ENCODE results near the gene SLC35G6.
"Not testable (repeated sequence)": the region's sequence is repeated elsewhere in the genome, so short reads cannot be mapped to it uniquely, and the experiment has no call there.

SLC35G6 gene

DNA sequence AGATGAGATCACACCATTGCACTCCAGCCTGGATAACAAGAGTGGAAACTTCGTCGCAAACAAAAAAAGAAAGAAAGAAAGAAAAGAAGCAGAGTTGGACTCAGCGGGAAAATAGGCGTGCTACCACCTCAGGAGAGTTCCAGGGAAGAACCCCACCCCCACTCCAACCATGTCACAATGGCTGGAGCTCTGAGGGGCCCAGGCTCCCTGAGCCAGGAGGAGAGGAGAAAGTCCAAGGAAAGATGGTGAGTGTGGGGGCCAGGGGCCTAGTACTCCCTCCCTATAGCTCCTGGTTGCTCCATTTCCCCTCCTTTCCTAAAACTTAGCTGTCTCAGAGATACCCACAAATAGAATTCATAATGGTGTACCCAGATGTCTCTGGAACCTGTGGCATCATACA lies at the start of gene SLC35G6:
TSS of gene SLC35G6 (plus strand) at position 172 of the 400 bp plus-strand sequence. CDS start at position 243, 71 bp downstream.
- DNase-seq = not testable (repeated sequence)

DNA sequence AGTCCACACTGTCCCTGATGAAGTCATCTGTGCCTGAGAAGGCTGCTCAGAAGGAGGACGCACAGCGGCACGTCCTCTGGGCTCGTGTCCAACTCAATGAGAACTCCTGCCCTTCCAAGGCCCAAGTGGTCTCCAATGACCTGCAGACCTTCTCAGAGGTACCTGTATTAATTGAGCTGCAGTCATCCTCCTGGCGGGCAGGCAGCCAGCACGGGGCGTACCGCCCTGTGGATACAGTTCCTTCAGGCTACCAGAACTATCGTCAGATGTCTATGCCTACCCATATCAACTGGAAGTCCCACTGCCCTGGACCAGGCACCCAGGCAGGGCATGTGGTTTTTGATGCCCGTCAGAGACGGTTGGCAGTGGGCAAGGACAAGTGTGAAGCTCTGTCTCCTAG lies 49.0 kb upstream of the SLC35G6 start:
- DNase-seq = no peak

DNA sequence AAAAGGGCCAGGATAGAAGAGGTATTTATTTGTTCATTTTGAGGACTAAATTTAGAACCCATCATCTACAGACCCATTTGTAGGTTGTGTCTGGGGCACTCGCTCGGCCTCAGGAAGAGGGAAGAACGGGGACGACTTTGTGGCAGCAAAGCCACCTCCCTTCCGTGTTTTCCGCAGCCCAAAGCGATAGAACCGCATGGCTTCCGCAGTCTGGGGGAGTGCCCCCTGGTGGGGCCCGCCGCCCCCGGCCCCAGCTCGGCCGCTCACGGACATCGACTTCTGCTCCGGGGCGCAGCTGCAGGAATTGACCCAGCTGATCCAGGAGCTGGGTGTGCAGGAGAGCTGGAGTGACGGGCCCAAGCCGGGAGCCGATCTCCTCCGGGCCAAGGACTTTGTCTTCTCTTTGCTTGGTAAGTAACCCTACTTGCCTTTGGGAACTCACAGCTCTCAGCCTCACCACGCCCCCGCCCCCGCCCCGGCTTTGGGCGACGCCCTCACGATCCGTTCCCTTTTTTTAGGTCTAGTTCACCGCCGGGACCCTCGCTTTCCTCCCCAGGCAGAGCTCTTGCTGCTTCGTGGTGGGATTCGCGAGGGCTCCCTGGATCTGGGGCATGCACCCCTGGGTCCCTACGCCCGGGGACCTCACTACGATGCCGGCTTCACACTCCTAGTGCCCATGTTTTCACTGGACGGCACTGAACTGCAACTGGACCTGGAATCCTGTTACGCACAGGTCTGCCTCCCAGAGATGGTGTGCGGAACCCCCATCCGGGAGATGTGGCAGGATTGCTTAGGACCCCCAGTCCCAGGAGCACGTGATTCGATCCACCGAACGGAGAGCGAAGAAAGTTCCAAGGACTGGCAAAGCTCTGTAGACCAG lies 45.3 kb upstream of the SLC35G6 start:
- DNase-seq = peak; percentile 19

DNA sequence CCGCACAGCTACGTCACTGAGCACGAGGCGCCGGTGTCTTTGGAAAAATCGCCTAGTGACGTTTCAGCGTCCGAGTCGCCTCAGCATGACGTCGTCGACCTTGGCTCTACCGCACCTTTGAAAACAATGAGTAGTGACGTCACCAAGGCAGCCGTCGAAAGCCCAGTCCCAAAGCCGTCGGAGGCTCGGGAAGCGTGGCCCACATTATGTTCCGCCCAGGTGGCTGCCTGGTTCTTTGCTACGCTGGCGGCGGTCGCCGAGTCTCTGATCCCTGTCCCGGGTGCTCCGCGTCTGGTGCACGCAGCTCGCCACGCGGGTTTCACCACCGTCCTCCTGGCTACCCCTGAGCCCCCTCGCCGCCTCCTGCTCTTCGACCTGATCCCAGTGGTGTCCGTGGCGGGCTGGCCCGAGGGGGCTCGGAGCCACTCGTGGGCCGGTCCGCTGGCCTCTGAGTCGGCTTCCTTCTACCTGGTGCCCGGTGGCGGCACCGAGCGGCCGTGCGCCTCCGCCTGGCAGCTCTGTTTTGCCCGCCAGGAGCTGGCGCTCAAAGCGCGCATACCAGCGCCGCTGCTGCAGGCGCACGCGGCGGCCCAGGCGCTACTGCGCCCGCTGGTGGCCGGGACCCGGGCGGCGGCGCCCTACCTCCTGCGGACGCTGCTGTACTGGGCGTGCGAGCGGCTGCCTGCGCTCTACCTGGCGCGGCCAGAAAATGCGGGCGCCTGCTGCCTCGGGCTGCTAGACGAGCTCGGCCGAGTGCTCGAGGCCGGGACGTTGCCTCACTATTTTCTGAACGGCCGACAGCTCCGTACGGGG lies 44.5 kb upstream of the SLC35G6 start:
- DNase-seq = peak; percentile 86

DNA sequence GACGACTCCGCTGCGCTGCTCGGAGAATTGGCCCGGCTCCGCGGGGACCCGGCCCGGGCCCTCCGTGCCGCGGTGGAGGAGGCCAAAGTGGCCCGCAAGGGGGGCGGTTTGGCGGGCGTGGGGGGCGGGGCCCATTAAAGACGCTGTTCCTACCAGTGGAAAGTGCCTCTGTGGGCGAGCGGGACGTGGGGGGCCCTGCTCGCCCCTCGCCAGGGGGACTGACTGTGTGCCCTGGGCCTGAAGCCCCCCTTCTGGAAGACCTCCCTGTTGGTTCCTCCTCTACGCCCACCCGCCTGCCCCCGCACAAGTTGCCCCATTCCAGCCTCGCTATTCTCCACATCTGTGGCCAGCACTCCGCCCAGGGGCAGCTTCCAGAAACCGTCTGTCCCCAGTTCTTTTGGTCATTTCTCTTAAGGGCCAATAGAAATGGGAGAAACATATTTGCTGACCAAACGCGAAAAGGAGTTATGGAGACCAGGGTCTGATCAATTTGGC lies 43.8 kb upstream of the SLC35G6 start:
- no peak for DNase-seq

DNA sequence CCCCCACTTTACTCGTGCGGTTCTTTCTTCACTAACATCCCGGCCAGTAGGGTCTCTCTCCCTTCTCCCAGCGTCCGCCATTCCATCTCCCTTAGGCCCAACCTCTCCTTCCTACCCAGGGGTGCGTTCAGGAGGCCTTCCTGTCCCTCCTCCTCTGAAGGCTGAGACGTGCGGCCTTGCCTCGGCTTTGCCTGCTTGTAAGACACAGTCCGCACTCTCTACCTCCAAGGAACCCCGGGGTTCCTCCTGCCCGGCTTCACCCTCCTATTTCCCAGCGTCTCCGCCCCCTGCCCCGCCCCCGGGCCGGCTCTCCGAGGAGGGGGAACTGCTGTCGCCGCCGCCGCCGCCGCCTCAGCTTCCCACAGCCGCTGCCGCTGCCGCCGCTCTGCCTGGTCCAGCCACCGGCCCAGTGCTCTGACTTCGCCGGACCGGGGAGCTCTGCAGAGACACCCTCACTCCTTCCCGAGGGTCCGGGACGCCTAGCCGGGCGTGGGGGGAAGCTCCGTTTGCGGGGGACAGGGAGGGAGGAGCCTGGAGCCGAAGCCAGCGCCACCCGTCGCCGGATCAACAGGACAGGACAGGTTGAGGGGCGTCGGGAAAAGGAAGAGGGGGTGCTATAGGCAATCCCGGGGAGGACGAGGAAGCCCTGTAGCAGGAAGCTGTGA lies 43.2 kb upstream of the SLC35G6 start:
- peak; percentile 59 for DNase-seq

DNA sequence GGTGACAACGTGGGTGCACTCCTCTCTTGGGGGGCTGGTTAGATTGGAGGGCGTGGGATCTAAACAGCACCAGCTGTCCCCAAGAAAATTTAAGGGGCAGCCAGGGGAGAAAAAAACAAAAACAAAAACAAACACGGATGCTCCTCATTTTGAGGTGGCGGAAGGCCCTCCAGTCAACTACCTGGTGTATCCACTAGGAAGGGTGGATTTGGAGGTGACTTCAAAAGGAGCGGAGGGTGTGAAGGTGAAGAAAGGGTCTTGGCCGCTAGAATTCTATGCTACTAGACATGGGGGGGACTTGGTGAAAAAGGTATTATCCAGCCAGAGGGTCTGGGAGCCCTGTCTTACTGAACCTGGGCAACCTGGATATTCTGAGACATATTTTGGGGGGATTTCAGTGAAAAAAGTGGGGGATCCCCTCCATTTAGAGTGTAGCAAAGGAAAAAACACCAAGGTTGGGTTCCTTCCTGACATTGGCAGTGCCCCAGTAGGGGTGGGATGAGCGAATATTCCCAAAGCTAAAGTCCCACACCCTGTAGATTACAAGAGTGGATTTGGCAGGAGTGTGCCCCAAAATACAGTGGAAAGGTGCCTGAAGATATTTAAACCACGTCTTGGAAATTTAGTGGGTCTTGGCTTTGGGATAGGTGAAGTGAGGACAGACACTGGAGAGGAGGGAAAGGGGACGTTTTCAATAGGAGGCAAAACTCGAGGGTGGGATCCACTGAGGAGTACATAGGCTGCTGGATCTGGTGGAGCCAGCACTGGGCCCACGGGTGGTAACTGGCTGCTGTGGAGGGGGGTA lies 42.4 kb upstream of the SLC35G6 start:
- DNase-seq = no peak

DNA sequence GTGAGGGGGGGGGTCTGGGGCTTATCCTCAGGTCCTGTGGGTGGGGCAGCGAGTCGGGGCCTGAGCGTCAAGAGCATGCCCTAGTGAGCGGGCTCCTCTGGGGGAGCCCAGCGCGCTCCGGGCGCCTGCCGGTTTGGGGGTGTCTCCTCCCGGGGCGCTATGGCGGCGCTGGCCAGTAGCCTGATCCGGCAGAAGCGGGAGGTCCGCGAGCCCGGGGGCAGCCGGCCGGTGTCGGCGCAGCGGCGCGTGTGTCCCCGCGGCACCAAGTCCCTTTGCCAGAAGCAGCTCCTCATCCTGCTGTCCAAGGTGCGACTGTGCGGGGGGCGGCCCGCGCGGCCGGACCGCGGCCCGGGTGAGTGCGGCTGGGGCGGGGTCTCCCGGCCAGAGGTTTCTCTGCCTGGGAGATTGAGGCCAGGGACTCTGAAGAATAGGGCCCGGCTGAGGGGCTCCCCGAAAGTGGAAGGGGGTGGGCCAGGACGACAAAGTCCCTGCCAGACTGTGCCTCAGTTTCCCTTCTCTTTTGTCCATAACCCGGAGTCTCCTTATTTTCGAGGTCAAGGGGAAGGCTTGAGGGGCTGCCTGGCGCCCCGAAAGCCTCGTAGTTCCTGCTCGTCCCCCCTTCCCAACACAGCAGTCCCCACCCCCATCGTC lies 41.7 kb upstream of the SLC35G6 start, which contains the start of gene FGF11:
TSS of gene FGF11 (plus strand) at position 51 of the 651 bp plus-strand sequence. CDS start at position 160, 109 bp downstream.
- no peak for DNase-seq

DNA sequence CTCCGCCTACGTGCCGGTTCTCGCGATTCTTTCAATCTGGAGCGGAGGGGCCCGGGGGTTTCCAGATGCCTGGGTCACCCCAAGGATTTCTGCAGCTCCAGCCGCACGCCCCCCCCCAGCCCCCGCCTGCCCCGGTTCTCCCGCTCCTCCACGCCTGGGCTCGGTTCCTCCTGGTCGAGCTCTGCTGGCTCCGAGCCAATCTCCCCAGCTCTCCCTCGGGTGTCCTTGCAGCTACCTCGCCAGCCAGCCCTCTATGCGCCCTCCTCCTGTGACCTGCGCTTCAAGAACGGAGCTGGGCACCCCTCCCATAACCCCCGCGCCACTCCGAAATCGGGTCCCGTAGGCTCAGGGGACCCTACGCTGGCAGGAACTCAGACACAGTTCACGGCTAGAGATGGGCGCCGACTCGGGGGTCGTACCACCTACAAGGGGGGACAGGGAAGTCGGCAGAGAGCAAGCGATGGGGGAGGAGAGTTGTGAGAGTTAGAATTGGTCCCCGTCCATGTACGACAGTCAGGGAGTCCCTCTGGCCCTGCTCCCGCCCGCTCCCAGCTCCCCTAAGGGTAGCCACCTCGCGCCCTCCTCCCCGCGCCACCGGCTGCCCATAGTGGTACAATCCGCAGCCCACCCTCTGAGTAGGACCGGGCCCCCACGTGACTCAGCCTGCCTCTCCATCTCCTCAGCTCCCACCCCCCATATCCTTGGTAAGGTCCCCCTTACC lies 41.0 kb upstream of the SLC35G6 start:
- DNase-seq = peak; percentile 59

DNA sequence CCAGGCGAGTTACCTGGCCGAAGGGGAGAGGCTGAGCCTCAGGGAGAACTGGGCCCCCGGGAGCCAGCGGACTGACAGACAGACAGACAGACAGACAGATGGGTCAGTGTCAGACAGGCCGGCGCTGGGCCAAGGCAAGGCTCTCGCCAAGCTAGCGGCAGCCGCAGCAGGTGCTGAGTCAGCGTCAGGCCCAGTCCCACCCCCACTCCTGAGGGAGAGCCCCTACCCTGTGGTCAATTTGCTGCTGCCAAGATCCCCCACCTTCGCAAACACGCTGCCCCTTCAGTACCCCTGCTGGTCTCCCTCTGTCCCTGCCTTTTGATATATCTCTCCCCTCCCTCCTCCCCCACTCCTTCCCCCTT lies 40.4 kb upstream of the SLC35G6 start:
- peak; percentile 59 for DNase-seq

DNA sequence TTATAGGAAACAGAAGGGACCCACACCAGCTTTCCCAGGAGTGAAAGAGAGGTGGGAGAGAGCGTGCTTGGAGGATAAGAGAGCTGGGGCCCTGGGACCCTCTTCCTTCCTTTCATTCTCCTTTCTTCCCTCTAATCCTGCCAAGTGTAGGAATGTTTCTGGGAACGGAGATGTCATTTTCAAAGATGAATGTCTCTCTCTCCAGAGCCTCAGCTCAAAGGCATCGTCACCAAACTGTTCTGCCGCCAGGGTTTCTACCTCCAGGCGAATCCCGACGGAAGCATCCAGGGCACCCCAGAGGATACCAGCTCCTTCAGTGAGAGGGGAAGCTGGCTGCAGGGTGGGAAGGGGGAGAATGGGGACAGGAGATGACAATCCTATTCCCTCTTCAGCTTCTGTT lies 40.0 kb upstream of the SLC35G6 start:
- no peak for DNase-seq

DNA sequence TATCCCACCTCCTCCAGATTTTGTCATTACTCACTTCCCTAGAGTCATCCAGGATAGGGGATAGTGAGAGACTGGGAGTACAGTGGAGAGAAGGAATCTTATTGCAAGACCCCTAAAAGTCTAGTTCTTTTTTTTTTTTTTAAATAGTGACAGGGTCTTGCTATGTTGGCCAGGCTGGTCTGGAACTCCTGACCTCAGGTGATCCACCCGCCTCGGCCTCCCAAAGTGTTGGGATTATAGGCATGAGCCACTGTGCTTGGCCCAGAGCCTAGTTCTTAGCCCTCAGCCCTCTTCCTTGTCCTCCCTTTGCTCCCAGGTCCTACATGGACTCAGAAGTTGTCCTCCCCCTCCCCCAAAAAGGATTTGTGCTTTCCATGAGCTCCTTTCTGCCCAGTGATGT lies 39.1 kb upstream of the SLC35G6 start:
- DNase-seq = no peak

DNA sequence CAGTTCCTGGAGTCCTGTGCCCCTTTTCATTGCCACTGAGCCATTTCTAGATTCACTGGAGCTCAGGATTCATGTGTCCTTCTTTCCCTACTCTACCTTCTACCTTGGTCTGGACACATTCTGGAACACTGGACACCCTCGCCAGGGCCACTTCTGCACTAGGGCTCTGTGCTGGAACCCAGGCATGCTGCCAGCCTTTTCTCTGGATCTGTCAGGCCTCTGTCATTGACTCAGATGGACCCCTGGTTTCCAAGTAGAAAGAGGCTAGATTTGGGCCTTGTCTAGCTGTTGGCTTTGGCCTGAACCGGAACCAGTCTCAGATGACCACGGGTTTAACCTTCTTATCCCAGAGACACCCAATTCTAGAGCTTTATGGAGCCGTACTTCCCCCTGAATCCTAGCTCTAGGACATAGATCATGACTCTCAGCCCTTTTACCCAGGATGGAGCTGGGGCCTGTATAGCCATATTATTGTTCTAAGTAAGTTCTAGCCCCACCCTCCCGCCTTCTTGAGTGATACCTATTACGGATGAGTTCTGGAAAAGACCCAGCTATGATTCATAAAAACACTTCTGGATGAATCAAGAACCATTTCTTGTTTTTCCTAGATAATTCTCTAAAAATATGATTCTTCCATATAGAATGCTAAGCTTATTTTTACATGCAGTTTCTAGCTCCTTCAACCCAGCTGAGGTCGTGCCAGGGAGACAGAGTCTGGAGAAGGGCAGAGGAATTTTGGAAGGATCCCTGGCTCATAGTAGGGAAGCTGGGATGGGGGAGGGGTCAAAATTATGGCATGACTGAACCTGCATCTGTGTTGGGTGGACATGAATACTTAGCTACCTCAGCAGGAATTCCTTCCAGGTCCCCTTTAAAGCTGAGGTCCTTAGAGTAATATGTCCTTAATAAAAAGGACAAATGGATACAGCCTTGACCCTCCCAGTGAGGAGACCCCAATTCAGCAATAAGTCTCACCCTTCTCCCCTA lies 37.5 kb upstream of the SLC35G6 start:
- no peak for DNase-seq

DNA sequence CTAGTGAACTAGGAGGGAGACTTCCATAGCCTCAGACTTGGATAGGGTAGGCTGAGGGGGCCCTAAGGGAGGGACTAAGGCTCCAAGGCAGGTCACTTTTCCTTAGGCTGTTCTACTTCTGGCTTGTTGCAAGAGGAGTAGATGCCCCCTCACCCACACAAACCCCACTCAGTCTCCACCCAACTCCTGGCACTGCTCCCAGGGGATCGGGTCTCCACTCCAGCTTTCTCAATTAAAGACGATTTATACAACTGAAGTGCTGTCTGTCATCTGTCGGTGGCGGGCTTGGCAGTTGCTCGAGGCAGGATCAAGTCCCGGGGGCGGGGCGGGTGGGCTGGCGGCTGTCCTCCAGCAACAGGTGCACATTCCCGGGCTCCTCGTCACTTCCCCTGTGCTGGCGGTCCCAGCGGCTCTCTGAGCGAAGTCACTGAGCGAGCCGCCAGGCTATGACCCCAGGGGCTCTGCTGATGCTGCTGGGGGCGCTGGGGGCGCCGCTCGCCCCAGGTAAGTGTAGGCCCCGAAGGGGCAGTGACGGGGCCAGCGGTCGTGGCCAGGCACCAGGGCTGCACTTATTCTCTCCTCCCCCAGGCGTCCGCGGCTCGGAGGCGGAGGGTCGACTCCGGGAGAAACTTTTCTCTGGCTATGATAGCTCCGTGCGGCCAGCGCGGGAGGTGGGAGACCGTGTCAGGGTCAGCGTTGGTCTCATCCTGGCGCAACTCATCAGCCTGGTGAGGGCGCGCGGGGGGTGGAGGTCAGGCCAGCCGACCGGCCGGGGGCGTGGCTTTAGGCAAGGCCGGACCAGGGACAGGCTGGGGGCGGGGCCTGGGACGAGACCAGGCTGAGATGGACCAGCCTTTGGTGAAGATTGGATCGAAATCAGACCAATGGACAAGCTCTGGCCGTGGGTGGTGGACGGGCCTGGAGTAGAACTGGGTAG lies 36.3 kb upstream of the SLC35G6 start, which contains the start of gene CHRNB1:
TSS of gene CHRNB1 (plus strand) at position 380 of the 937 bp plus-strand sequence. CDS start at position 447, 67 bp downstream.
- DNase-seq = no peak

DNA sequence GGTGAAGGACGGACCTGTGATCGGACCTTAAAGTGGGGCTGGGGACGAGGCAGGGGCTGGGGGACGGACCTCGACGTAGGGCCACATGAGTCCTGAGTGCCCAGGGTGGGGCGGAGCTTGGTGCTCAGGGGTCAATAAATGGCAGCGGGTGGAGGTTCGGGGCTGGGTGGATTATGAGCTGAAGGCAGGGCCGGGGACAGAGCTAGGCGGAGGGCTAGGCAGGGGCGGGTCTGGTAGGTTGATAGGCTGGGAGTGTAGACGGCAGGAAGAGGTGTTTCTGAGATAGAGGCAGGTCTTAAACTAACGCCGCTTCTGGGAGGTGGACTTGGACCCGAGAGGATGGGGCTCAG lies 35.7 kb upstream of the SLC35G6 start:
- DNase-seq = peak; percentile 9

DNA sequence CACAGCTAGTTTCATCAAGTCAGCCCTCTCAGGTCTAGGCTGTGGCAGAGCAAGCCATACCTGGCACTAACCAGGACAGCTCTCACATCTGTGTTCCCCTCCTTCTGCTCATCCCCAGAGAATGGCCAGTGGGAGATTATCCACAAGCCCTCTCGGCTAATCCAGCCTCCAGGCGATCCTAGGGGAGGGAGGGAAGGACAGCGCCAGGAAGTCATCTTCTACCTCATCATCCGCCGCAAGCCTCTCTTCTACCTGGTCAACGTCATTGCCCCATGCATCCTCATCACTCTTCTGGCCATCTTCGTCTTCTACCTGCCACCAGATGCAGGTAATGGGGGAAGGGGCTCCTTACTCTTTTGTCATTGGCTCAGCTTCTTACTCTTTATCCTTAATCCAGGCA lies 32.8 kb upstream of the SLC35G6 start:
- DNase-seq = no peak

DNA sequence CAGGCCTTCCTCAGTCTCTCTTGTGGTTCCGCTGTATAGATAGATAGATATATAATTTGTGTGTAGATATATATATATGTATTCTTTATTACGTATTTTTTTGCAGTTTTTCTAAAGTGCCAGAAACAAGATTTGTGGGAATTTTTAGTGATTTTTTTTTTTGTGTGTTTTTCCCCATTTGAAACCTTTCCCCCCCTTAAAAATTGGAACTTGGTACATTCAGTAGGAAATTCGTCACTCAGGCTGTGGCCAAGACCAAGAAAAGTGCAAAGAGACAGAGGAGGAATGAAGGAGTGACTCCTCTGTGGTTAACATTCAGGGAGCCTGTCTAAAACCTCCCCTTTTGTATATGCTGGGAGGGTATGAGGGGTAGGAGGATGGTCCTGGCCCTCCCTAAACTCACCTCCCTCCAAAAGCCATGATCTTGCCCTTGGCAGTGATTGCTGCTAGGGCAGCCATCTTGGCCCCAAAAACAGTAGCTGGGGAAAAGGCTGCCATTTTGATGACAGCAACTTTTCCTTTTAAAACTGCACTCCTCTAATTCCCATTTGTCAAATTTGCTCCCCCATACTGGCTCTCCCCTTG lies 21.2 kb upstream of the SLC35G6 start:
- no peak for DNase-seq
